HepG2 (cell line): Measurements from ENCODE around the gene GNAL. TPM values are rescaled to one million over a fixed set of nuclear protein-coding genes. Genes with fewer than 3 reads are reported as not detected.

Source experiments
- ATAC-seq: fragments of 200-7000 bp; cut with Tn5 transposase; 3 replicates; pipeline ENCODE4 v1.9.1; 2020; ENCODE audit warnings: mild to moderate bottlenecking, moderate library complexity
- BruUV-seq: library from RNA; stranded (reverse); fragments of 400-500 nt; replicated peaks from 2 replicates; lab custom pipeline; 2021; lab: Mats Ljungman, UMichigan
- CTCF ChIA-PET: fragments of 300-600 bp; formaldehyde crosslinking; extraction: SDS; loops from one replicate; lab custom pipeline; 2021; ENCODE audit warnings: low total read pairs, inconsistent platforms, low intra/inter-chr PET ratio; lab: Yijun Ruan, JAX
- POLR2A ChIA-PET: fragments of 350-600 bp; sonication (Branson Sonifier 250); formaldehyde crosslinking; loops from one replicate; lab custom pipeline; 2020; ENCODE audit warnings: antibody characterized with exemption, inconsistent platforms; lab: Yijun Ruan, JAX
- DNase-seq: peaks from one replicate; pipeline ENCODE4 v3.0.0-alpha.2; 2015; ENCODE audit warnings: low spot score
- FAIRE-seq: peaks from 3 replicates; lab custom pipeline; 2011; peaks lifted over from hg19 to GRCh38; lab: Jason Lieb, UNC
- H2AFZ ChIP-seq: one replicate; pipeline ENCODE4 v1.6.1; 2011; ENCODE audit warnings: low read length, inconsistent platforms
- H3K27ac ChIP-seq: fragments of 300-600 bp; 3 replicates; pipeline ENCODE4 v1.8.0; 2011; ENCODE audit warnings: mixed run types, mild to moderate bottlenecking, mixed read lengths, low read length, inconsistent platforms; ENCODE audit not compliant: insufficient read depth; ENCODE audit errors: extremely low read length
- H3K27me3 ChIP-seq, 2 experiments: fragments of 200-600 bp in 1 of 2; 2 replicates in 1 of 2; 3 replicates in 1 of 2; pipeline versions ENCODE4 v1.6.0 to v1.8.0; 2011; ENCODE audit warnings: low read length in 2 of 2, mild to moderate bottlenecking in 2 of 2, moderate library complexity in 2 of 2, inconsistent platforms in 1 of 2; ENCODE audit not compliant: insufficient read depth in 2 of 2, control insufficient read depth in 1 of 2
- H3K36me3 ChIP-seq, 2 experiments: fragments of 200-600 bp in 1 of 2; replicated peaks in 1 of 2; 2 replicates in 1 of 2; 3 replicates in 1 of 2; pipeline versions ENCODE4 v1.5.1 to v1.8.0; 2011; ENCODE audit warnings: low read length in 2 of 2, inconsistent platforms in 1 of 2; ENCODE audit not compliant: insufficient read depth in 2 of 2, control insufficient read depth in 1 of 2
- H3K4me1 ChIP-seq: 2 replicates; pipeline ENCODE4 v1.5.1; 2012; ENCODE audit warnings: low read length, inconsistent platforms; ENCODE audit not compliant: insufficient read depth
- H3K4me2 ChIP-seq: 2 replicates; pipeline ENCODE4 v1.6.0; 2011; ENCODE audit warnings: low read depth, low read length, inconsistent platforms
- H3K4me3 ChIP-seq, 3 experiments: fragments of 200-600 bp in 1 of 3; sonication (generic), shearing (Covaris generic) in 1 of 3; replicated peaks in 1 of 3; 2 replicates each; pipeline ENCODE4 v1.5.1; 2011 to 2016; ENCODE audit warnings: low read length in 3 of 3, inconsistent platforms in 2 of 3, low read depth in 2 of 3, mild to moderate bottlenecking in 2 of 3, control low read depth in 1 of 3, mixed read lengths in 1 of 3; ENCODE audit not compliant: insufficient read depth in 1 of 3
- H3K79me2 ChIP-seq: one replicate; pipeline ENCODE4 v1.6.1; 2011; ENCODE audit warnings: low read length, inconsistent platforms; ENCODE audit not compliant: insufficient read depth
- H3K9ac ChIP-seq: 2 replicates; pipeline ENCODE4 v1.6.0; 2011; ENCODE audit warnings: mild to moderate bottlenecking, low read depth, low read length, inconsistent platforms; ENCODE audit not compliant: insufficient read depth
- H3K9me3 ChIP-seq: 2 replicates; pipeline ENCODE4 v1.5.1; 2012; ENCODE audit warnings: mild to moderate bottlenecking, low read length
- H4K20me1 ChIP-seq: 2 replicates; pipeline ENCODE4 v1.6.0; 2011; ENCODE audit warnings: inconsistent platforms, mild to moderate bottlenecking, low read length, moderate library complexity; ENCODE audit not compliant: insufficient read depth
- BRF2 ChIP-seq: sonication (generic); formaldehyde crosslinking; IDR thresholded peaks from 2 replicates; pipeline ENCODE4 v1.8.1; 2022; ENCODE audit warnings: mild to moderate bottlenecking, missing genetic modification reagents
- FOXA3 ChIP-seq: IDR thresholded peaks from 2 replicates; pipeline ENCODE4 v1.6.1; 2016; ENCODE audit warnings: missing genetic modification reagents, missing compliant biosample characterization
- KLF13 ChIP-seq: sonication (generic); formaldehyde crosslinking; IDR thresholded peaks from 2 replicates; pipeline ENCODE4 v1.4.0; 2020; ENCODE audit warnings: mild to moderate bottlenecking, missing genetic modification reagents
- MAF1 ChIP-seq: sonication (generic); formaldehyde crosslinking; IDR thresholded peaks from 2 replicates; pipeline ENCODE4 v1.5.0; 2020; ENCODE audit warnings: missing genetic modification reagents, borderline replicate concordance
- MNT ChIP-seq: fragments of 450-650 bp; IDR thresholded peaks from 2 replicates; pipeline ENCODE4 v1.6.1; 2016
- NFE2L2 ChIP-seq: fragments of 150-350 bp; IDR thresholded peaks from 2 replicates; pipeline ENCODE4 v1.6.1; 2014; ENCODE audit warnings: low read length
- PRDM15 ChIP-seq: sonication (generic); formaldehyde crosslinking; IDR thresholded peaks from 2 replicates; pipeline ENCODE4 v1.4.0; 2020; ENCODE audit warnings: missing genetic modification reagents
- RORA ChIP-seq: sonication (generic); formaldehyde crosslinking; IDR thresholded peaks from 2 replicates; pipeline ENCODE4 v1.5.0; 2020; ENCODE audit warnings: mild to moderate bottlenecking, missing genetic modification reagents, moderate library complexity
- SMARCC2 ChIP-seq: fragments of 450-650 bp; IDR thresholded peaks from 2 replicates; pipeline ENCODE4 v1.6.1; 2017; ENCODE audit warnings: antibody characterized with exemption, mild to moderate bottlenecking
- ZBTB14 ChIP-seq: sonication (generic); formaldehyde crosslinking; IDR thresholded peaks from 2 replicates; pipeline ENCODE4 v1.4.0; 2020; ENCODE audit warnings: missing genetic modification reagents
- ZHX2 ChIP-seq, 2 experiments: sonication (generic) in 1 of 2; formaldehyde crosslinking in 1 of 2; IDR thresholded peaks; 2 replicates each; pipeline versions ENCODE4 v1.6.1 to v1.9.0; 2014 to 2022; ENCODE audit warnings: antibody characterized with exemption in 1 of 2, borderline replicate concordance in 1 of 2, inconsistent platforms in 1 of 2, low read depth in 1 of 2, missing genetic modification reagents in 1 of 2
- WGBS: methylation state at CpG from one replicate; pipeline ENCODE4 v1.1.6; 2017; ENCODE audit warnings: low lambda C conversion rate; 5-methylcytosine and 5-hydroxymethylcytosine counted together
- in situ Hi-C: cut with HindIII; loops from 2 replicates; pipeline ENCODE4 v1.10.0; 2017; ENCODE audit warnings: low pct_unique_long_range_greater_than_20kb; ENCODE audit not compliant: extremely low pct_ligation_motif_present
- intact Hi-C: fragments of 100-400 bp; cut with micrococcal nuclease; formaldehyde crosslinking; loops from one replicate; pipeline ENCODE4 v1.10.0; 2022; ENCODE audit not compliant: unreplicated experiment
- polyA plus RNA-seq, 8 experiments: library from polyadenylated mRNA; depleted of rRNA in 3 of 8; stranded (reverse) in 7 of 8; unstranded in 1 of 8; fragments of >200 nt; fragmentation: Illumina TruSeq in 4 of 8; extraction: Trizol in 4 of 8; gene quantifications; 2 replicates each; pipeline versions ENCODE4 v1.2.1 to v1.2.3, GENCODE V29; 2011 to 2016; ENCODE audit warnings: low read depth in 4 of 8, missing spikeins in 1 of 8, mixed read lengths in 1 of 8; ENCODE audit not compliant: insufficient read depth in 1 of 8
- total RNA-seq, 5 experiments: library from RNA; depleted of rRNA; stranded (reverse); fragments of >200 nt; fragmentation: Illumina TruSeq; extraction: Trizol; gene quantifications; 2 replicates each; pipeline ENCODE4 v1.2.3, GENCODE V29; 2016; ENCODE audit warnings: low read depth in 1 of 5

The GNAL gene
- total and polyA plus RNA-seq, 2 of the 13 experiments (the other 11 are each of a cell fraction or from before 2014, with no cell fraction given), result 0.87 to 1.4 TPM

- ATAC-seq (no peak), FAIRE-seq (no peak), DNase-seq (no peak)
- Histone ChIP-seq H3K4me2 (no peak overlapping the region), H3K27me3 (peaks cover 0 to 1% of the 10 kb centered on the region in 2 experiments; a peak in 1 of 5 replicates), H3K9me3 (no peaks in the 10 kb centered on the region), H3K4me1 (no peaks in the 10 kb centered on the region), H4K20me1 (no peaks in the 10 kb centered on the region), H3K79me2 (no peaks in the 10 kb centered on the region), H2AFZ (no peak overlapping the region), H3K36me3 (no peaks in the 10 kb centered on the region), H3K27ac (no peak overlapping the region), H3K9ac (no peak overlapping the region), H3K4me3 (no peak overlapping the region)
- 52% methylated on average over 3 of the region's 7 CpGs for WGBS
- no TSS peak for BruUV-seq
- CTCF ChIA-PET, result no interaction called here
- POLR2A ChIA-PET, result no interaction called here
- in situ Hi-C loops (no loop called here), intact Hi-C loops (no loop called here)
- no peak for TF ChIP-seq RORA
- TF ChIP-seq KLF13 (CRISPR knock-in tag), result no peak
- TF ChIP-seq ZHX2 (IDR thresholded peaks at IDR 0.05; ENCODE audit: low read depth), result no peak
- TF ChIP-seq ZHX2 (CRISPR knock-in tag; IDR thresholded peaks at IDR 0.05; ENCODE audit: borderline replicate concordance), result no peak
- no peak for TF ChIP-seq FOXA3
- TF ChIP-seq MNT, result no peak
- TF ChIP-seq BRF2, result no peak
- TF ChIP-seq NFE2L2, result no peak
- TF ChIP-seq MAF1 (CRISPR knock-in tag), result no peak
- no peak for TF ChIP-seq PRDM15 (CRISPR knock-in tag)
- TF ChIP-seq SMARCC2, result no peak
- TF ChIP-seq ZBTB14 (CRISPR knock-in tag), result no peak
Measured at GRCh38 chr18:11762429-11762828, 73.4 kb downstream of the GNAL start.
